ENCODE results near the gene DNAAF5. TPM values are rescaled to one million over a fixed set of nuclear protein-coding genes. Genes with fewer than 3 reads are reported as not detected.

The DNAAF5 gene
- total RNA-seq, 3 donors from 2014 or later: 14.1 to 29.8 (median 23.6) TPM

DNA sequence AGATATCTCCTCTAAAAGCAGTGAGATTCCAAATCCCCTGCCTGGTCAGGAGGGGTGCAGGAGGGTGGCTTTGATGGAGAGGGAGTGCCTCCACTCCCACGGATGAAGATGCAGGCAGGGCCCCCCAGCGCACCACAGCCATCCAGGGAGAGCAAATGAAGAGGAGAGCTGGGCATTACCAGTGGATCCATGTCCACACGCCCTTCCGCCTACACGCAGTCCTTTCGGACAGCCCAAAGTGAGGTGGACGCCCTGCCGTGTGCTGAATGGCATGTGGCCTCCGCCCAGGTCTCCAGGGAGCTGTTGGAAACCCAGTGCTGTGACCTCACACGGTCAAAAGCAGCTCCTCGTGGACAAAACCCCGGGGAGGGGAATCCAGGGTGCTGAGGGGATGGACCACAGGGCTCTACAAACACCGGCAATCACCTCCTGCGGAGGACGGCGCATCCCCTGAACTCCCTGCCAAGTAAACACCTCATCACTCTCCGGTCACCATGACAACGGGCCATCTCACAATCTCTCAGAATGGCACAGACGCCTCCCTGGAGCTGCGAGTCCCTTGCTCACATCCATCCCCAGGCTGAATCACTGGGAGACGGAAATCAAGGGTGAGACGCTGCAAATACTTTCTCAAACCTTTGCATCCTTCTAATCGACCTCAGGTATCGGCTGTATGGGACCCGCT lies 35.0 kb upstream of the DNAAF5 start:
- no peak overlapping the region for H3K27ac ChIP-seq
- H3K4me1 ChIP-seq: no peaks in the 10 kb centered on the region
- intact Hi-C loops (cut with DNase I; ENCODE audit: low total_unique reads): loop anchor here (2.0 kb wide), 1 partner anchor 35 kb away; the partner anchor contains the start of genes DNAAF5 and PRKAR1B
- peaks cover 19 to 27% of the 10 kb centered on the region in 2 donors for H3K9me3 ChIP-seq
- no peaks in the 10 kb centered on the region for H3K36me3 ChIP-seq
- no peaks in the 10 kb centered on the region for H3K27me3 ChIP-seq
- H3K4me3 ChIP-seq: no peak overlapping the region
- no peak for DNase-seq (ENCODE audit: low spot score in 2 of 2)
- TF ChIP-seq POLR2A (IDR thresholded peaks at IDR 0.05): no peak
- TF ChIP-seq POLR2AphosphoS5 (IDR thresholded peaks at IDR 0.05): no peak
- TF ChIP-seq, protein P1, sequence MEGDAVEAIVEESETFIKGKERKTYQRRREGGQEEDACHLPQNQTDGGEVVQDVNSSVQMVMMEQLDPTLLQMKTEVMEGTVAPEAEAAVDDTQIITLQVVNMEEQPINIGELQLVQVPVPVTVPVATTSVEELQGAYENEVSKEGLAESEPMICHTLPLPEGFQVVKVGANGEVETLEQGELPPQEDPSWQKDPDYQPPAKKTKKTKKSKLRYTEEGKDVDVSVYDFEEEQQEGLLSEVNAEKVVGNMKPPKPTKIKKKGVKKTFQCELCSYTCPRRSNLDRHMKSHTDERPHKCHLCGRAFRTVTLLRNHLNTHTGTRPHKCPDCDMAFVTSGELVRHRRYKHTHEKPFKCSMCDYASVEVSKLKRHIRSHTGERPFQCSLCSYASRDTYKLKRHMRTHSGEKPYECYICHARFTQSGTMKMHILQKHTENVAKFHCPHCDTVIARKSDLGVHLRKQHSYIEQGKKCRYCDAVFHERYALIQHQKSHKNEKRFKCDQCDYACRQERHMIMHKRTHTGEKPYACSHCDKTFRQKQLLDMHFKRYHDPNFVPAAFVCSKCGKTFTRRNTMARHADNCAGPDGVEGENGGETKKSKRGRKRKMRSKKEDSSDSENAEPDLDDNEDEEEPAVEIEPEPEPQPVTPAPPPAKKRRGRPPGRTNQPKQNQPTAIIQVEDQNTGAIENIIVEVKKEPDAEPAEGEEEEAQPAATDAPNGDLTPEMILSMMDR (IDR thresholded peaks at IDR 0.05): no peak

DNA sequence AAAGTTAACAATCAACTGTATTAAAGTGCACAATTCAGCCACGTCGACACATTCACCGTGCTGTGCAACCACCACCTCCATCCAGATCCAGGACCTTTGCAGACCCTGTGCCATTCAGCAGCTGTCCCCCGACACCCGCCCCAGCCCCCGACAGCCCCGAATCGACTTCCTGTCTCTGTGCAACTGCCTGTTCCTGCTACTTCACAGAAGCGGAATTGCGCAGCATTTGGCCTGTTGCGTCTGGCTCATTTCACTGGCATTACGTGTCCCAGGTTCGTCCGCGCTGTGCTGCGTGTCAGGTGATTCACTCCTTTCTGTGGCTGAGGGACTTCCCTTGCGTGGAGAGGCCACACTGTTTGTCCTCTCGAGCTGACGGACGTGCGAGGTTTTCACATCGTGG lies 33.2 kb upstream of the DNAAF5 start:
- Histone ChIP-seq H3K27ac (no peak overlapping the region), H3K36me3 (no peaks in the 10 kb centered on the region), H3K27me3 (no peaks in the 10 kb centered on the region), H3K4me3 (no peak overlapping the region), H3K9me3 (peaks cover 13 to 18% of the 10 kb centered on the region in 2 donors), H3K4me1 (no peaks in the 10 kb centered on the region)
- TF ChIP-seq, protein P1 (IDR thresholded peaks at IDR 0.05): no peak
- TF ChIP-seq POLR2A (IDR thresholded peaks at IDR 0.05) (no peak), POLR2AphosphoS5 (IDR thresholded peaks at IDR 0.05) (no peak)
- intact Hi-C loops (cut with DNase I; ENCODE audit: low total_unique reads): no loop called here
- peak in 1 of 2 donors; percentile 28 for DNase-seq (ENCODE audit: low spot score in 2 of 2)

DNA sequence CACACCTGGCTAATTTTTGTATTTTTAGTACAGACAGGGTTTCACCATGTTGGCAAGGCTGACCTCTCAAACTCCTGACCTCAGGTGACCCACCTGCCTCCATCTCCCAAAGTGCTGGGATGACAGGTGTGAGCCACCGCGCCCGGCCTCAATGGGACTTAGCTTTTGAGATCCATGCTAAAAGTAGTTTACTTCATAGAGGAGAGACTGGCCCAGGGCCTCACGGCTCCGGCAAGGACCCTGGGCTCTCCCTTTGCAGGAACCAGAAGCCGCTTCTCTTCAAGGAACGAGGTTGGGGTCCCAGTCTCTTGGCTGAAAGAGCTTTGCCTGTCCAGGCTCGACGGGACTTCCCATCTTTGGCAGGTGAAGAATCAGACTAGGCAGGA lies 30.1 kb upstream of the DNAAF5 start:
- no peaks in the 10 kb centered on the region for H3K9me3 ChIP-seq
- no peak overlapping the region for H3K27ac ChIP-seq
- intact Hi-C loops (cut with DNase I; ENCODE audit: low total_unique reads): no loop called here
- no peaks in the 10 kb centered on the region for H3K4me1 ChIP-seq
- H3K27me3 ChIP-seq: no peaks in the 10 kb centered on the region
- H3K4me3 ChIP-seq: no peak overlapping the region
- TF ChIP-seq, protein P1 (IDR thresholded peaks at IDR 0.05): no peak
- TF ChIP-seq POLR2A (IDR thresholded peaks at IDR 0.05): no peak
- no peak for TF ChIP-seq POLR2AphosphoS5 (IDR thresholded peaks at IDR 0.05)
- H3K36me3 ChIP-seq: no peaks in the 10 kb centered on the region
- no peak for DNase-seq (ENCODE audit: low spot score in 2 of 2)

DNA sequence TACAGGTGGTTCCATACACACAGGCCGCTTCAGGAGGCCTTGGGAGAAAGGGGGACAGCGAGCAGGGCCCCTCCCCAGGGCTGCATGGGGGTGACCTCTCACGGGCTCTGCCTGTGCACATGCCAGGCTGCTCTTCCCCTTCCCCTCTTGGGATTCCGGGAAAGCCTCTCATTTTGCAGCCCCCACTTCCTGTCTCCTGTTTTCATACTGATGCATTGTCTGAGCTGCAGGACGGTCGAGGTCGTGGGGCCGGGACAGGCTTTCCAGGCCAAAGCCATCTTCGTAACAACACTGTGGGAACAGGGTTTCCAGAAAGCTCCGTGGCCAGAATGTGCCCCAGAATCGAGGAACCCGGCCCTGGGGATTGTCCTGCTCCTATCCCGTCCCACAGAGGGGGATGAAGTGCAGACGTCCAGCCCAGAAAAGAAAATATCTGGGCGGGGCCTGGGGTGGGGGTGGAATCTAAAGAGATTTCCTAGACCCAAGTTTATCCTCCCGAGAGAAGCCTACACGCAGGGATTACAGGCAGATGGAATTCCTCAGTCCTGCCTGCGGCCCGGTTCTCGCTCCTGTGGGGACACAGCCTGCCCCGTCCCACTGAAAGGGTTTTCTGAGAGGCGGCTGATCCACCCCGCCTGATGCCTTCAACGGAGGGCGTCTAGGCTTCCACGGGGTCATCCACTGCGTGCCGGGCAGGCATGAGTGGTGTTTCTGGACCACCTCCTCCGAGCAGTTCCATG lies 29.5 kb upstream of the DNAAF5 start:
- Histone ChIP-seq H3K27me3 (no peaks in the 10 kb centered on the region), H3K27ac (peak overlapping the region in 1 of 2 donors; percentile 20), H3K4me3 (no peak overlapping the region), H3K36me3 (no peaks in the 10 kb centered on the region), H3K9me3 (no peaks in the 10 kb centered on the region), H3K4me1 (no peaks in the 10 kb centered on the region)
- intact Hi-C loops (cut with DNase I; ENCODE audit: low total_unique reads): no loop called here
- no peak for DNase-seq (ENCODE audit: low spot score in 2 of 2)
- TF ChIP-seq, protein P1 (IDR thresholded peaks at IDR 0.05): no peak
- TF ChIP-seq POLR2A (IDR thresholded peaks at IDR 0.05) (no peak), POLR2AphosphoS5 (IDR thresholded peaks at IDR 0.05) (no peak)
